ENCODE measurements around the gene STX17. TPM values are rescaled to one million over a fixed set of nuclear protein-coding genes. Genes with fewer than 3 reads are reported as not detected.

STX17 gene
- total RNA-seq, 2 experiments from 2014 or later = 33.3 to 41.9 TPM

- ATAC-seq (no peak), DNase-seq (no peak)
- Mint-ChIP-seq H3K27ac (no peak overlapping the region), H3K4me1 (ENCODE audit: low read depth) (peaks cover 4% of the 10 kb centered on the region), H3K36me3 (ENCODE audit: low read depth) (peaks cover 25% of the 10 kb centered on the region), H3K27me3 (no peaks in the 10 kb centered on the region), H3K4me3 (no peak overlapping the region), H3K9me3 (no peaks in the 10 kb centered on the region)
- no peak for TF ChIP-seq CTCF (IDR thresholded peaks at IDR 0.05)
- intact Hi-C loops (cut with micrococcal nuclease) = no loop called here
- CTCF ChIA-PET = no interaction called here
- POLR2A ChIA-PET = no interaction called here
Measured at GRCh38 chr9:99970481-99970880, 64.0 kb downstream of the STX17 start.

- H3K27me3 Mint-ChIP-seq = no peaks in the 10 kb centered on the region
- H3K4me3 Mint-ChIP-seq = no peak overlapping the region
- no peak for ATAC-seq
- peaks cover under 1% of the 10 kb centered on the region for H3K4me1 Mint-ChIP-seq (ENCODE audit: low read depth)
- intact Hi-C loops (cut with micrococcal nuclease) = no loop called here
- ChIA-PET POLR2A (no interaction called here), CTCF (interaction anchor here (2.3 kb wide), 1 partner anchor 10 kb away, joined by 6 read pairs; no protein-coding TSS in a partner anchor)
- peaks cover 23% of the 10 kb centered on the region for H3K36me3 Mint-ChIP-seq (ENCODE audit: low read depth)
- H3K27ac Mint-ChIP-seq = no peak overlapping the region
- no peak for DNase-seq
- H3K9me3 Mint-ChIP-seq = no peaks in the 10 kb centered on the region
- no peak for TF ChIP-seq CTCF (IDR thresholded peaks at IDR 0.05)
Measured at GRCh38 chr9:99971410-99971809, 65.0 kb downstream of the STX17 start.

GRCh38 chr9:99973455-99973854 lies 67.0 kb downstream of the STX17 start:
- H3K27ac Mint-ChIP-seq = no peak overlapping the region

GRCh38 chr9:99977033-99977792 lies 70.8 kb downstream of the STX17 start:
- Mint-ChIP-seq H3K27me3 (no peaks in the 10 kb centered on the region), H3K9me3 (no peaks in the 10 kb centered on the region), H3K36me3 (ENCODE audit: low read depth) (peaks cover 5% of the 10 kb centered on the region), H3K27ac (no peak overlapping the region), H3K4me3 (no peak overlapping the region), H3K4me1 (ENCODE audit: low read depth) (no peaks in the 10 kb centered on the region)
- DNase-seq = no peak
- TF ChIP-seq CTCF (IDR thresholded peaks at IDR 0.05) = no peak
- intact Hi-C loops (cut with micrococcal nuclease) = no loop called here
- CTCF ChIA-PET = no interaction called here
- no peak for ATAC-seq
- POLR2A ChIA-PET = no interaction called here

More at GRCh38 chr9:99973455-99973854, 67.0 kb downstream of the STX17 start:
- H3K9me3 Mint-ChIP-seq = no peaks in the 10 kb centered on the region
- POLR2A ChIA-PET = no interaction called here
- H3K4me3 Mint-ChIP-seq = no peak overlapping the region
- no peaks in the 10 kb centered on the region for H3K27me3 Mint-ChIP-seq
- intact Hi-C loops (cut with micrococcal nuclease) = no loop called here
- H3K36me3 Mint-ChIP-seq (ENCODE audit: low read depth) = peaks cover 18% of the 10 kb centered on the region
- H3K4me1 Mint-ChIP-seq (ENCODE audit: low read depth) = no peaks in the 10 kb centered on the region
- CTCF ChIA-PET = interaction anchor here (0.6 to 2.3 kb wide), 3 partner anchors 8 to 149 kb away, joined by 3 to 6 read pairs (median 3); no protein-coding TSS in a partner anchor
- ATAC-seq = no peak
- no peak for DNase-seq
- TF ChIP-seq CTCF (IDR thresholded peaks at IDR 0.05) = no peak

- no peak for DNase-seq
- H3K4me3 Mint-ChIP-seq = no peak overlapping the region
- no peak for ATAC-seq
- ChIA-PET CTCF (interaction anchor here (1.2 to 1.9 kb wide), 3 partner anchors 22 to 712 kb away, joined by 3 to 4 read pairs (median 3); no protein-coding TSS in a partner anchor), POLR2A (no interaction called here)
- H3K4me1 Mint-ChIP-seq (ENCODE audit: low read depth) = no peaks in the 10 kb centered on the region
- no peak overlapping the region for H3K27ac Mint-ChIP-seq
- H3K27me3 Mint-ChIP-seq = no peaks in the 10 kb centered on the region
- no peak for TF ChIP-seq CTCF (IDR thresholded peaks at IDR 0.05)
- H3K36me3 Mint-ChIP-seq (ENCODE audit: low read depth) = peaks cover 5% of the 10 kb centered on the region
- no peaks in the 10 kb centered on the region for H3K9me3 Mint-ChIP-seq
- intact Hi-C loops (cut with micrococcal nuclease) = no loop called here
Measured at GRCh38 chr9:99978221-99978620, 71.8 kb downstream of the STX17 start.
